SU-DHL-6 (cell line): ENCODE measurements around the gene BTBD1.
"Not testable (repeated sequence)": the region's sequence is repeated elsewhere in the genome, so short reads cannot be mapped to it uniquely, and the experiment has no call there.

Experiments used
- H2AFZ ChIP-seq: fragments of 200-600 bp; sonication (generic); 2 replicates; pipeline ENCODE4 v1.6.1; 2014; ENCODE audit warnings: low read depth, mild to moderate bottlenecking, moderate library complexity, mixed read lengths, antibody characterized with exemption, low read length; ENCODE audit not compliant: severe bottlenecking
- H3F3A ChIP-seq: fragments of 200-600 bp; shearing (Covaris generic); 2 replicates; pipeline ENCODE4 v1.6.0; 2016; ENCODE audit warnings: antibody characterized with exemption, mild to moderate bottlenecking; ENCODE audit not compliant: insufficient read depth
- H3K27ac ChIP-seq: fragments of 200-600 bp; sonication (generic); 2 replicates; pipeline ENCODE4 v1.5.1; 2016; ENCODE audit warnings: low read depth, mild to moderate bottlenecking, low read length, moderate library complexity, mixed read lengths
- H3K27me3 ChIP-seq: fragments of 200-600 bp; sonication (generic), shearing (Covaris generic); 2 replicates; pipeline ENCODE4 v1.6.0; 2014; ENCODE audit warnings: mild to moderate bottlenecking, low read length
- H3K36me3 ChIP-seq: fragments of 200-600 bp; sonication (generic); 2 replicates; pipeline ENCODE4 v1.6.1; 2014; ENCODE audit warnings: mild to moderate bottlenecking, low read length, mixed read lengths
- H3K4me2 ChIP-seq: fragments of 300-600, 200-600 bp; shearing (Covaris generic), sonication (generic); 2 replicates; pipeline ENCODE4 v1.6.0; 2014; ENCODE audit warnings: low read length, low read depth, mild to moderate bottlenecking; ENCODE audit not compliant: poor library complexity, severe bottlenecking
- H3K4me3 ChIP-seq: fragments of 200-600 bp; sonication (generic); 2 replicates; pipeline ENCODE4 v1.5.1; 2014; ENCODE audit warnings: antibody characterized with exemption, low read length, mild to moderate bottlenecking, mixed read lengths; ENCODE audit not compliant: insufficient read depth, poor library complexity, severe bottlenecking
- H3K79me2 ChIP-seq: fragments of 200-600 bp; sonication (generic); 2 replicates; pipeline ENCODE4 v1.6.1; 2014; ENCODE audit warnings: mild to moderate bottlenecking, low read length, moderate library complexity; ENCODE audit not compliant: insufficient read depth
- H3K9ac ChIP-seq: fragments of 200-600 bp; sonication (generic); 2 replicates; pipeline ENCODE4 v1.7.0; 2014; ENCODE audit warnings: mild to moderate bottlenecking, low read length
- H3K9me2 ChIP-seq: fragments of 200-600 bp; sonication (generic); replicated peaks from 2 replicates; pipeline ENCODE4 v1.6.1; 2014; ENCODE audit warnings: low read length; ENCODE audit not compliant: insufficient read depth
- H3K9me3 ChIP-seq: fragments of 200-600 bp; sonication (generic); 2 replicates; pipeline ENCODE4 v1.6.1; 2014; ENCODE audit warnings: low read length, mixed read lengths; ENCODE audit not compliant: insufficient read depth
- H4K20me1 ChIP-seq: fragments of 200-600 bp; sonication (generic); 2 replicates; pipeline ENCODE4 v1.6.1; 2014; ENCODE audit warnings: low read depth, mild to moderate bottlenecking, antibody characterized with exemption, low read length, moderate library complexity, mixed read lengths
- EZH2phosphoT487 ChIP-seq: fragments of 200-600 bp; sonication (generic), shearing (Covaris generic); conservative IDR thresholded peaks from 2 replicates; pipeline ENCODE4 v1.6.1; 2018; ENCODE audit warnings: mild to moderate bottlenecking, antibody characterized with exemption, low read length, moderate library complexity, mixed read lengths
- TF ChIP-seq, protein P1 (sequence below): fragments of 200-600 bp; sonication (generic); IDR thresholded peaks from one replicate; pipeline ENCODE4 v1.5.1; 2017; ENCODE audit warnings: antibody characterized with exemption, mild to moderate bottlenecking, low read length, moderate library complexity; ENCODE audit not compliant: insufficient read depth, poor library complexity, severe bottlenecking

Gene BTBD1

DNA sequence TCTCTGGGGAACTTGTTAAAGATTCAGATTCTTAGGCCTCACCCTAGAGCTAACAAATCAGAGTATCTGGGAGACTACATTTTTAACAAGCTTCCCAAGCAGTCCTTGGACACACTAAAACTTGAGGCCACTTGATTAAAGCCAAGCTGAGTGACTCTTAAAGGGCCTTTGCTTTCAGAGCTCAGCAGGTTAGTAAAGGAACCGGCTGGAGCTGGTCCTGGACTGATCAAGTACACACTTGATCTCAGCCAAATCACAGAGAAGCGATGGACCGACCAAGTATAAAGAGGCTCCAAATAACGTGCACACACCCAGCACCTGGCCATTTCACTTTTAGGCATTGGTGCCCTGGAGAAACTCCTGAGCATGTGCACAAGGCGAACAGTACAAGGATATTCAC, 27.5 kb upstream of the BTBD1 start:
- TF ChIP-seq EZH2phosphoT487: no peak
- TF ChIP-seq, protein P1, sequence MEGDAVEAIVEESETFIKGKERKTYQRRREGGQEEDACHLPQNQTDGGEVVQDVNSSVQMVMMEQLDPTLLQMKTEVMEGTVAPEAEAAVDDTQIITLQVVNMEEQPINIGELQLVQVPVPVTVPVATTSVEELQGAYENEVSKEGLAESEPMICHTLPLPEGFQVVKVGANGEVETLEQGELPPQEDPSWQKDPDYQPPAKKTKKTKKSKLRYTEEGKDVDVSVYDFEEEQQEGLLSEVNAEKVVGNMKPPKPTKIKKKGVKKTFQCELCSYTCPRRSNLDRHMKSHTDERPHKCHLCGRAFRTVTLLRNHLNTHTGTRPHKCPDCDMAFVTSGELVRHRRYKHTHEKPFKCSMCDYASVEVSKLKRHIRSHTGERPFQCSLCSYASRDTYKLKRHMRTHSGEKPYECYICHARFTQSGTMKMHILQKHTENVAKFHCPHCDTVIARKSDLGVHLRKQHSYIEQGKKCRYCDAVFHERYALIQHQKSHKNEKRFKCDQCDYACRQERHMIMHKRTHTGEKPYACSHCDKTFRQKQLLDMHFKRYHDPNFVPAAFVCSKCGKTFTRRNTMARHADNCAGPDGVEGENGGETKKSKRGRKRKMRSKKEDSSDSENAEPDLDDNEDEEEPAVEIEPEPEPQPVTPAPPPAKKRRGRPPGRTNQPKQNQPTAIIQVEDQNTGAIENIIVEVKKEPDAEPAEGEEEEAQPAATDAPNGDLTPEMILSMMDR: no peak
- Histone ChIP-seq H4K20me1 (no peaks in the 10 kb centered on the region), H3K4me3 (no peak overlapping the region), H3K79me2 (no peaks in the 10 kb centered on the region), H3K27me3 (no peaks in the 10 kb centered on the region), H3F3A (no peaks in the 10 kb centered on the region), H3K9me2 (no peaks in the 10 kb centered on the region), H2AFZ (no peak overlapping the region), H3K9me3 (no peaks in the 10 kb centered on the region), H3K27ac (no peak overlapping the region), H3K36me3 (no peaks in the 10 kb centered on the region), H3K9ac (no peak overlapping the region), H3K4me2 (no peak overlapping the region)

GRCh38 chr15:83092309-83092976, 25.4 kb upstream of the BTBD1 start:
- no peaks in the 10 kb centered on the region for H3K79me2 ChIP-seq
- no peak overlapping the region for H3K27ac ChIP-seq
- H3K9ac ChIP-seq: no peak overlapping the region
- H3F3A ChIP-seq: no peaks in the 10 kb centered on the region
- H3K4me2 ChIP-seq: no peak overlapping the region
- no peaks in the 10 kb centered on the region for H3K36me3 ChIP-seq
- TF ChIP-seq, protein P1: no peak
- no peak for TF ChIP-seq EZH2phosphoT487
- H2AFZ ChIP-seq: no peak overlapping the region
- H3K9me3 ChIP-seq: no peaks in the 10 kb centered on the region
- H3K27me3 ChIP-seq: no peaks in the 10 kb centered on the region
- H3K4me3 ChIP-seq: no peak overlapping the region
- H4K20me1 ChIP-seq: no peaks in the 10 kb centered on the region
- no peaks in the 10 kb centered on the region for H3K9me2 ChIP-seq

- H3K9me2 ChIP-seq, H3K27ac ChIP-seq, H4K20me1 ChIP-seq, H3K79me2 ChIP-seq, H3F3A ChIP-seq, H3K36me3 ChIP-seq, H3K27me3 ChIP-seq, H3K4me2 ChIP-seq, H2AFZ ChIP-seq, H3K9me3 ChIP-seq, H3K4me3 ChIP-seq, H3K9ac ChIP-seq: not testable (repeated sequence)
These were observed 24.9 kb upstream of the BTBD1 start for GRCh38 chr15:83091965-83092308.

DNA sequence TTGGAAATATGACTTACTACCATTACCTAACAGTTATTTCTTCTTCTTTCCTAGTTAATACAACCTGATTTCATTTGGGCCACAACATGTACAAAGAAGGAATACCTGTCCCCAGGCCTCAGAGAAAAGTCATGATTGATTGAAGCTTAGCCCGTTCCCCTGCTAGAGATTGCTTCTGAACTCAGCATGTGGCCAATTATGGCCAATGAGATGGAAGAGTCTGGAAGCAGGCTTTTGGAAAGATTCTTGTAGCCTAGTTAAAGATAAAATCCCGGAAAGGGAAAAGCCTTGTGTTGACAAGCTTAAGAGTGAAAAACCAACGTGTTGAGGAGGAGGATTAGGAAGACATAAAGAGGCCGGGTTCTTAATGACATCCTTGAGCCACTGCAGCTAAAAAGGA, 23.4 kb upstream of the BTBD1 start:
- Histone ChIP-seq H3K9me3 (no peaks in the 10 kb centered on the region), H3K36me3 (no peaks in the 10 kb centered on the region), H3F3A (no peaks in the 10 kb centered on the region), H2AFZ (no peak overlapping the region), H3K27me3 (no peaks in the 10 kb centered on the region), H3K4me3 (no peak overlapping the region), H3K79me2 (no peaks in the 10 kb centered on the region), H3K4me2 (no peak overlapping the region), H3K9me2 (no peaks in the 10 kb centered on the region), H3K27ac (no peak overlapping the region), H4K20me1 (no peaks in the 10 kb centered on the region), H3K9ac (no peak overlapping the region)
- no peak for TF ChIP-seq EZH2phosphoT487
- TF ChIP-seq, protein P1: no peak
